Endothelial cell of umbilical vein (primary cell): ENCODE results near the gene ATP13A3. TPM values are rescaled to one million over a fixed set of nuclear protein-coding genes. Genes with fewer than 3 reads are reported as not detected.

ENCODE experiments used
- BruUV-seq: library from RNA; stranded (reverse); fragments of 400-500 nt; replicated peaks from 2 replicates; lab custom pipeline; 2021; lab: Mats Ljungman, UMichigan
- CTCF ChIA-PET: fragments of 300-600, 350-600 bp; sonication (Branson Sonifier 250); formaldehyde crosslinking; loops from one replicate; lab custom pipeline; 2021; ENCODE audit warnings: antibody characterized with exemption, inconsistent platforms; lab: Charles Lee
- POLR2A ChIA-PET: fragments of 300-600, 350-600 bp; sonication (Branson Sonifier 250); formaldehyde crosslinking; loops from one replicate; lab custom pipeline; 2021; ENCODE audit warnings: antibody characterized with exemption, inconsistent platforms; lab: Charles Lee
- DNase-seq: peaks from one replicate; pipeline ENCODE4 v3.0.0-alpha.2; 2011; ENCODE audit warnings: low read depth, low spot score
- FAIRE-seq: peaks from 2 replicates; lab custom pipeline; 2011; peaks lifted over from hg19 to GRCh38; lab: Jason Lieb, UNC
- H2AFZ ChIP-seq: 2 replicates; pipeline ENCODE4 v1.6.0; 2012; ENCODE audit warnings: low read depth, low read length, control low read depth, inconsistent platforms
- H3K27ac ChIP-seq: 2 replicates; pipeline ENCODE4 v1.5.1; 2011; ENCODE audit warnings: low read depth, mild to moderate bottlenecking, control low read depth, low read length, moderate library complexity; ENCODE audit not compliant: insufficient read depth
- H3K27me3 ChIP-seq, 2 experiments: 2 replicates each; pipeline versions ENCODE4 v1.6.0 to v1.6.1; 2011; ENCODE audit warnings: low read length in 2 of 2, mixed read lengths in 1 of 2; ENCODE audit not compliant: control insufficient read depth in 2 of 2, insufficient read depth in 2 of 2
- H3K36me3 ChIP-seq, 2 experiments: 2 replicates in 1 of 2; 3 replicates in 1 of 2; pipeline ENCODE4 v1.5.1; 2011; ENCODE audit warnings: low read length in 2 of 2, mild to moderate bottlenecking in 1 of 2, moderate library complexity in 1 of 2; ENCODE audit not compliant: control insufficient read depth in 2 of 2, insufficient read depth in 2 of 2; ENCODE audit errors: extremely low read depth in 1 of 2
- H3K4me1 ChIP-seq: 3 replicates; pipeline ENCODE4 v1.5.1; 2011; ENCODE audit warnings: mild to moderate bottlenecking, low read length; ENCODE audit not compliant: control insufficient read depth, insufficient read depth; ENCODE audit errors: extremely low read depth
- H3K4me2 ChIP-seq: 2 replicates; pipeline ENCODE4 v1.6.1; 2011; ENCODE audit warnings: low read length, control low read depth, mixed read lengths; ENCODE audit not compliant: insufficient read depth
- H3K4me3 ChIP-seq, 3 experiments: fragments of 200-600 bp in 1 of 3; sonication (generic), shearing (Covaris generic) in 1 of 3; replicated peaks in 1 of 3; 2 replicates each; pipeline ENCODE4 v1.5.1; 2011 to 2016; ENCODE audit warnings: control low read depth in 3 of 3, low read length in 3 of 3, mild to moderate bottlenecking in 2 of 3, inconsistent platforms in 1 of 3, low read depth in 1 of 3, moderate library complexity in 1 of 3; ENCODE audit not compliant: insufficient read depth in 1 of 3
- H3K79me2 ChIP-seq: 2 replicates; pipeline ENCODE4 v1.6.0; 2012; ENCODE audit warnings: low read length, inconsistent platforms; ENCODE audit not compliant: control insufficient read depth, insufficient read depth
- H3K9ac ChIP-seq: replicated peaks from 2 replicates; pipeline ENCODE3; 2011; ENCODE audit warnings: low read length, control low read depth; ENCODE audit not compliant: insufficient read depth; ENCODE audit errors: extremely low read depth
- H3K9me1 ChIP-seq: replicated peaks from 3 replicates; pipeline ENCODE4 v1.6.0; 2011; ENCODE audit warnings: mild to moderate bottlenecking, low read length; ENCODE audit not compliant: control insufficient read depth, insufficient read depth; ENCODE audit errors: extremely low read depth
- H3K9me3 ChIP-seq: replicated peaks from 2 replicates; pipeline ENCODE4 v1.5.1; 2012; ENCODE audit warnings: low read length, inconsistent platforms; ENCODE audit not compliant: control insufficient read depth, insufficient read depth
- H4K20me1 ChIP-seq: replicated peaks from 2 replicates; pipeline ENCODE3; 2011; ENCODE audit warnings: mild to moderate bottlenecking, low read length; ENCODE audit not compliant: control insufficient read depth, insufficient read depth; ENCODE audit errors: extremely low read depth
- CTCF ChIP-seq, 2 donors: IDR thresholded peaks; 1 replicate in 1 of 2; 2 replicates in 1 of 2; pipeline ENCODE4 v1.5.1; 2011; ENCODE audit warnings: low read length in 2 of 2, mild to moderate bottlenecking in 2 of 2, moderate library complexity in 2 of 2, control low read depth in 1 of 2, inconsistent platforms in 1 of 2, low read depth in 1 of 2; ENCODE audit not compliant: insufficient read depth in 1 of 2; ENCODE audit errors: extremely low read depth in 1 of 2
- EZH2 ChIP-seq: IDR thresholded peaks from 2 replicates; pipeline ENCODE4 v1.6.1; 2012; ENCODE audit warnings: borderline replicate concordance, low read depth, mild to moderate bottlenecking, moderate library complexity, low read length, inconsistent platforms; ENCODE audit not compliant: severe bottlenecking
- FOS ChIP-seq: IDR thresholded peaks from 2 replicates; pipeline ENCODE4 v1.6.1; 2011; ENCODE audit warnings: mild to moderate bottlenecking, low read length, moderate library complexity, borderline replicate concordance; ENCODE audit not compliant: insufficient read depth
- GATA2 ChIP-seq: IDR thresholded peaks from 2 replicates; pipeline ENCODE4 v1.7.0; 2011; ENCODE audit warnings: low read depth, mild to moderate bottlenecking, moderate library complexity, mixed read lengths, low read length; ENCODE audit not compliant: insufficient read length, insufficient read depth
- JUN ChIP-seq: IDR thresholded peaks from 2 replicates; pipeline ENCODE4 v1.6.1; 2011; ENCODE audit warnings: borderline replicate concordance, low read depth; ENCODE audit not compliant: insufficient read length, insufficient read depth
- MYC ChIP-seq: IDR thresholded peaks from one replicate; pipeline ENCODE4 v1.6.1; 2011; ENCODE audit warnings: mild to moderate bottlenecking, low read depth, low read length
- POLR2A ChIP-seq: IDR thresholded peaks from 2 replicates; pipeline ENCODE4 v1.6.1; 2012; ENCODE audit warnings: low read depth, mild to moderate bottlenecking, control low read depth, low read length
- POLR2AphosphoS5 ChIP-seq: IDR thresholded peaks from 2 replicates; pipeline ENCODE4 v1.6.1; 2012; ENCODE audit warnings: low read depth, mild to moderate bottlenecking, control low read depth, low read length, moderate library complexity; ENCODE audit not compliant: insufficient read depth
- dilution Hi-C: fragments of 300-500 bp; cut with MboI; formaldehyde crosslinking; loops from one replicate; pipeline ENCODE4 v1.15.0; 2019; ENCODE audit warnings: low sequenced_read_pairs; ENCODE audit not compliant: extremely low pct_ligation_motif_present
- intact Hi-C: fragments of 100-400 bp; cut with micrococcal nuclease; formaldehyde crosslinking; loops from one replicate; pipeline ENCODE4 v1.10.0; 2022
- polyA plus RNA-seq, 4 experiments: library from polyadenylated mRNA; depleted of rRNA in 3 of 4; stranded (reverse) in 3 of 4; unstranded in 1 of 4; fragments of >200 nt; gene quantifications; 2 replicates each; pipeline versions ENCODE4 v1.2.1 to v1.2.3, GENCODE V29; 2011 to 2012; ENCODE audit warnings: missing spikeins in 1 of 4
- total RNA-seq: library from RNA; stranded (reverse); gene quantifications from 2 replicates; pipeline ENCODE4 v1.2.3, GENCODE V29; 2021
- TF ChIP-seq, protein P1 (sequence below): IDR thresholded peaks from 2 replicates; pipeline ENCODE4 v1.6.1; 2011; ENCODE audit not compliant: insufficient read depth, insufficient read length

ATP13A3 gene
- total and polyA plus RNA-seq, 2 donors (not counting 3 experiments of a cell fraction or from before 2014, with no cell fraction given), result 12.0 to 59.0 TPM

GRCh38 chr3:194434503-194434902 is 52.3 kb downstream of the ATP13A3 start:
- TF ChIP-seq EZH2 (no peak), POLR2AphosphoS5 (no peak), JUN (no peak), GATA2 (no peak), FOS (no peak), POLR2A (no peak), MYC (no peak), CTCF (IDR thresholded peaks at IDR 0.05; ENCODE audit: extremely low read depth in 1 of 2, insufficient read depth in 1 of 2, low read depth in 1 of 2, low read length in 2 of 2) (no peak)
- TF ChIP-seq, protein P1, sequence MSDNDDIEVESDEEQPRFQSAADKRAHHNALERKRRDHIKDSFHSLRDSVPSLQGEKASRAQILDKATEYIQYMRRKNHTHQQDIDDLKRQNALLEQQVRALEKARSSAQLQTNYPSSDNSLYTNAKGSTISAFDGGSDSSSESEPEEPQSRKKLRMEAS, result no peak
- no peaks in the 10 kb centered on the region for H3K4me1 ChIP-seq
- no peaks in the 10 kb centered on the region for H3K27me3 ChIP-seq
- H2AFZ ChIP-seq, result no peak overlapping the region
- H3K4me2 ChIP-seq, result no peak overlapping the region
- no peak for DNase-seq
- CTCF ChIA-PET, result no interaction called here
- no peak overlapping the region for H3K27ac ChIP-seq
- dilution Hi-C loops (no loop called here), intact Hi-C loops (no loop called here)
- no peaks in the 10 kb centered on the region for H4K20me1 ChIP-seq
- H3K79me2 ChIP-seq, result no peaks in the 10 kb centered on the region
- POLR2A ChIA-PET, result no interaction called here
- H3K9me1 ChIP-seq, result no peaks in the 10 kb centered on the region
- BruUV-seq, result no TSS peak
- H3K36me3 ChIP-seq, result peaks cover 6 to 29% of the 10 kb centered on the region in 2 experiments
- H3K9ac ChIP-seq, result no peak overlapping the region
- no peak for FAIRE-seq
- H3K4me3 ChIP-seq, result no peak overlapping the region
- no peaks in the 10 kb centered on the region for H3K9me3 ChIP-seq
